HFFc6 (cell line): ENCODE data around the gene CPEB4. TPM values are rescaled to one million over a fixed set of nuclear protein-coding genes. Genes with fewer than 3 reads are reported as not detected.

Experiments used
- DNase-seq: peaks from one replicate; pipeline ENCODE4 v3.0.0-alpha.2; 2018
- H3K27ac Mint-ChIP-seq: 2 replicates; pipeline ENCODE4 v1.8.0; 2020; ENCODE audit warnings: mild to moderate bottlenecking, mixed read lengths
- H3K27me3 Mint-ChIP-seq: 2 replicates; pipeline ENCODE4 v1.8.0; 2021; ENCODE audit warnings: mild to moderate bottlenecking, moderate library complexity, mixed read lengths; ENCODE audit not compliant: insufficient read depth
- H3K36me3 Mint-ChIP-seq: 2 replicates; pipeline ENCODE4 v1.8.0; 2021; ENCODE audit warnings: low read depth, mixed read lengths
- H3K4me1 Mint-ChIP-seq: 2 replicates; pipeline ENCODE4 v1.8.0; 2020; ENCODE audit warnings: low read depth, mixed read lengths
- H3K4me3 Mint-ChIP-seq: 2 replicates; pipeline ENCODE4 v1.8.0; 2020; ENCODE audit warnings: mild to moderate bottlenecking, moderate library complexity, mixed read lengths
- H3K9me3 Mint-ChIP-seq: 2 replicates; pipeline ENCODE4 v1.8.0; 2020; ENCODE audit warnings: mild to moderate bottlenecking, mixed read lengths
- CTCF ChIP-seq: fragments of 200-600 bp; sonication (generic); IDR thresholded peaks from 2 replicates; pipeline ENCODE4 v1.5.0; 2021; ENCODE audit warnings: antibody characterized with exemption, mild to moderate bottlenecking
- total RNA-seq, 6 experiments: library from RNA; stranded (reverse); fragmentation: NEBNext Ultra II Directional; extraction: Animal tissue kit (Norgen Biotek cat#: 25700); gene quantifications; 2 replicates in 1 of 6; 3 replicates in 5 of 6; pipeline ENCODE4 v1.2.3, GENCODE V29; 2021

CPEB4 gene
- total RNA-seq, 6 experiments from 2014 or later, result 19.5 to 25.9 (median 22.3) TPM

DNA sequence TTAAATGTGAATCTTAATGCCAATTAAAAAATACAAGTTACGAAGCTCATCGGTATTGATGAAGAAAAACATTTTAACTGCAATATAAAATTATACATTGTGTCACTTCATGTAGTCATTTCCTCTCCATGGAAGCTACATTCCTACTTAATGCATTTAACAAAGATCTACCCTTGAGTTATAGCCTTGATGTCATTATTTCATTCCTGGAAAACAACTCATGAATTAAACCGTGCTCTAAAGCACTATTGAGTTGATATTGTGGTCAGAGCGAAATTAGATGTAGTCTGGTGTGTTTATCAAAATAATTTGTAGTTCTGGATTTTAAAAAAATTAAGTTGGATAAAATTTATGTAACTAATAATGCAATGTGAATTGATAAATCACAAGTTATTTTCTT is 111.9 kb downstream of the CPEB4 start:
- no peak for TF ChIP-seq CTCF
- Mint-ChIP-seq H3K27ac (no peak overlapping the region), H3K36me3 (no peaks in the 10 kb centered on the region), H3K27me3 (peaks cover 2% of the 10 kb centered on the region), H3K9me3 (no peaks in the 10 kb centered on the region), H3K4me3 (no peak overlapping the region), H3K4me1 (0 out of 2 replicates have a peak, but pooled peaks cover 7% of the 10 kb centered on the region)
- DNase-seq, result no peak

- DNase-seq, result no peak
- H3K27ac Mint-ChIP-seq, result no peak overlapping the region
- H3K9me3 Mint-ChIP-seq, result no peaks in the 10 kb centered on the region
- H3K36me3 Mint-ChIP-seq, result no peaks in the 10 kb centered on the region
- TF ChIP-seq CTCF, result no peak
- peaks cover 1% of the 10 kb centered on the region; the same call in 1 of the 2 replicates for H3K27me3 Mint-ChIP-seq
- no peak overlapping the region for H3K4me3 Mint-ChIP-seq
- H3K4me1 Mint-ChIP-seq, result 0 out of 2 replicates have a peak, but pooled peaks cover 7% of the 10 kb centered on the region
Observed at GRCh38 chr5:174003795-174004194, 115.6 kb downstream of the CPEB4 start.

GRCh38 chr5:174008922-174009321 is 120.8 kb downstream of the CPEB4 start:
- H3K27me3 Mint-ChIP-seq, result peaks cover 1% of the 10 kb centered on the region; the same call in 1 of the 2 replicates
- no peak for DNase-seq
- H3K27ac Mint-ChIP-seq, result no peak overlapping the region
- H3K4me1 Mint-ChIP-seq, result no peaks in the 10 kb centered on the region
- H3K4me3 Mint-ChIP-seq, result no peak overlapping the region
- no peak for TF ChIP-seq CTCF
- no peaks in the 10 kb centered on the region for H3K36me3 Mint-ChIP-seq
- H3K9me3 Mint-ChIP-seq, result no peaks in the 10 kb centered on the region

- Mint-ChIP-seq H3K27me3 (peaks cover 1% of the 10 kb centered on the region; the same call in 1 of the 2 replicates), H3K36me3 (no peaks in the 10 kb centered on the region), H3K27ac (no peak overlapping the region)
Observed at GRCh38 chr5:174010365-174010764, 122.2 kb downstream of the CPEB4 start.

GRCh38 chr5:174011441-174011840 is 123.3 kb downstream of the CPEB4 start:
- H3K27me3 Mint-ChIP-seq, result peaks cover 1% of the 10 kb centered on the region; the same call in 1 of the 2 replicates
- H3K4me3 Mint-ChIP-seq, result no peak overlapping the region
- no peak for TF ChIP-seq CTCF
- no peak for DNase-seq
- no peaks in the 10 kb centered on the region for H3K36me3 Mint-ChIP-seq
- H3K4me1 Mint-ChIP-seq, result no peaks in the 10 kb centered on the region
- H3K9me3 Mint-ChIP-seq, result no peaks in the 10 kb centered on the region
- no peak overlapping the region for H3K27ac Mint-ChIP-seq

More at GRCh38 chr5:174010365-174010764, 122.2 kb downstream of the CPEB4 start:
- Mint-ChIP-seq H3K4me3 (no peak overlapping the region), H3K4me1 (no peaks in the 10 kb centered on the region), H3K9me3 (no peaks in the 10 kb centered on the region)
- no peak for DNase-seq
- TF ChIP-seq CTCF, result no peak

Other genes with a start within 250 kb of the CPEB4 start
- gene C5orf47, start 100.8 kb downstream of the CPEB4 start, total RNA-seq, result not detected
- gene NSG2, start 157.4 kb downstream of the CPEB4 start, total RNA-seq, result not detected